ENCODE results near the gene R3HDML.

Gene R3HDML
- long read RNA-seq, result 0 reads

- TF ChIP-seq, protein P1, sequence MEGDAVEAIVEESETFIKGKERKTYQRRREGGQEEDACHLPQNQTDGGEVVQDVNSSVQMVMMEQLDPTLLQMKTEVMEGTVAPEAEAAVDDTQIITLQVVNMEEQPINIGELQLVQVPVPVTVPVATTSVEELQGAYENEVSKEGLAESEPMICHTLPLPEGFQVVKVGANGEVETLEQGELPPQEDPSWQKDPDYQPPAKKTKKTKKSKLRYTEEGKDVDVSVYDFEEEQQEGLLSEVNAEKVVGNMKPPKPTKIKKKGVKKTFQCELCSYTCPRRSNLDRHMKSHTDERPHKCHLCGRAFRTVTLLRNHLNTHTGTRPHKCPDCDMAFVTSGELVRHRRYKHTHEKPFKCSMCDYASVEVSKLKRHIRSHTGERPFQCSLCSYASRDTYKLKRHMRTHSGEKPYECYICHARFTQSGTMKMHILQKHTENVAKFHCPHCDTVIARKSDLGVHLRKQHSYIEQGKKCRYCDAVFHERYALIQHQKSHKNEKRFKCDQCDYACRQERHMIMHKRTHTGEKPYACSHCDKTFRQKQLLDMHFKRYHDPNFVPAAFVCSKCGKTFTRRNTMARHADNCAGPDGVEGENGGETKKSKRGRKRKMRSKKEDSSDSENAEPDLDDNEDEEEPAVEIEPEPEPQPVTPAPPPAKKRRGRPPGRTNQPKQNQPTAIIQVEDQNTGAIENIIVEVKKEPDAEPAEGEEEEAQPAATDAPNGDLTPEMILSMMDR (IDR thresholded peaks at IDR 0.05; ENCODE audit: insufficient read depth, low read length), result no peak
Measured at GRCh38 chr20:44336725-44337380, at the start of gene R3HDML. Gene R3HDML, plus strand, starts transcription at chr20:44337043. Its CDS starts 115 bp downstream, at chr20:44337158.

GRCh38 chr20:44287272-44288097 lies 49.4 kb upstream of the R3HDML start:
- no peak overlapping the region for H3K4me3 ChIP-seq (replicated peaks; ENCODE audit: insufficient read depth, low read length)
- no peak for DNase-seq (ENCODE audit: low read depth in 1 of 2, low spot score in 1 of 2)
- no peaks in the 10 kb centered on the region for H3K27me3 ChIP-seq (ENCODE audit: insufficient read depth, poor library complexity, severe bottlenecking)
- TF ChIP-seq SPI1 (IDR thresholded peaks at IDR 0.05; ENCODE audit: borderline replicate concordance, low read depth) (no peak), POLR2AphosphoS5 (IDR thresholded peaks at IDR 0.05; ENCODE audit: low read depth) (no peak)
- no peak overlapping the region for H3K27ac ChIP-seq (replicated peaks)

More at GRCh38 chr20:44336725-44337380, at the start of gene R3HDML:
- no peak for DNase-seq (ENCODE audit: low read depth in 1 of 2, low spot score in 1 of 2)
- H3K27me3 ChIP-seq (ENCODE audit: insufficient read depth, poor library complexity, severe bottlenecking), result no peaks in the 10 kb centered on the region
- H3K4me3 ChIP-seq (replicated peaks; ENCODE audit: insufficient read depth, low read length), result no peak within 1 kb of the TSS
- H3K27ac ChIP-seq (replicated peaks), result no peak within 1 kb of the TSS

- H3K27ac ChIP-seq (replicated peaks), result no peak overlapping the region
- H3K27me3 ChIP-seq (ENCODE audit: insufficient read depth, poor library complexity, severe bottlenecking), result no peaks in the 10 kb centered on the region
- H3K4me3 ChIP-seq (replicated peaks; ENCODE audit: insufficient read depth, low read length), result no peak overlapping the region
- DNase-seq (ENCODE audit: low read depth in 1 of 2, low spot score in 1 of 2), result no peak
- TF ChIP-seq SPI1 (IDR thresholded peaks at IDR 0.05; ENCODE audit: borderline replicate concordance, low read depth) (no peak), POLR2AphosphoS5 (IDR thresholded peaks at IDR 0.05; ENCODE audit: low read depth) (no peak), REST (IDR thresholded peaks at IDR 0.05; ENCODE audit: insufficient replicate concordance, low read depth) (no peak), GABPA (IDR thresholded peaks at IDR 0.05; ENCODE audit: low read depth) (no peak)
- TF ChIP-seq, protein P1 (IDR thresholded peaks at IDR 0.05; ENCODE audit: insufficient read depth, low read length), result no peak
Measured at GRCh38 chr20:44288252-44288651, 48.6 kb upstream of the R3HDML start.

DNA sequence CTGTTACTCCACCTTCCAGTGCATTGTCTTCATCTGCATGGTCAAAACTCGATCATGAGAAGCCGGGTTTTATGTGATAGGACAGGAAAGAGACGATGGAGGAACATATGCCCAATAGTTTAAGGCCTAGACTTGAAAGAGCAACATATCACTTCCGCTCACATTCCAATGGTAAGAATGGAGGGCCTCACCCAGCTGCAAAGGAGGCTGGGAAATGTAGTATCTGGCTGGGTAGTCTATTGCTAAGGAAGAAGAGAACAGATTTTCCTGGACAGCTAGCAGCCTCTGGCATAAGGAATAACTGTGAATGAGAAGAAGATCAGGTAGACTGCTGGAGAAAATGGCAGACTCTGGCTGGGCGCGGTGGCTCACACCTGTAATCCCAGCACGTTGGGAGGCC lies 45.1 kb upstream of the R3HDML start:
- no peak for DNase-seq (ENCODE audit: low read depth in 1 of 2, low spot score in 1 of 2)
- no peak overlapping the region for H3K4me3 ChIP-seq (replicated peaks; ENCODE audit: insufficient read depth, low read length)
- no peak for TF ChIP-seq SPI1 (IDR thresholded peaks at IDR 0.05; ENCODE audit: borderline replicate concordance, low read depth)
- no peak for TF ChIP-seq POLR2AphosphoS5 (IDR thresholded peaks at IDR 0.05; ENCODE audit: low read depth)
- TF ChIP-seq REST (IDR thresholded peaks at IDR 0.05; ENCODE audit: insufficient replicate concordance, low read depth), result no peak
- no peak for TF ChIP-seq GABPA (IDR thresholded peaks at IDR 0.05; ENCODE audit: low read depth)
- TF ChIP-seq, protein P1 (IDR thresholded peaks at IDR 0.05; ENCODE audit: insufficient read depth, low read length), result no peak
- no peaks in the 10 kb centered on the region for H3K27me3 ChIP-seq (ENCODE audit: insufficient read depth, poor library complexity, severe bottlenecking)
- H3K27ac ChIP-seq (replicated peaks), result no peak overlapping the region

All from HL-60 (cell line).